ENCODE results near the gene FAM3C. TPM values are rescaled to one million over a fixed set of nuclear protein-coding genes. Genes with fewer than 3 reads are reported as not detected.
A peak's percentile ranks its signal among the peaks of the same experiment; 100 is the strongest.

FAM3C gene
- total RNA-seq, 1 experiment from 2014 or later, result 322 TPM

GRCh38 chr7:121352323-121352722 is 43.8 kb downstream of the FAM3C start:
- CTCF ChIA-PET, result interaction anchor here (1.0 to 2.1 kb wide), 3 partner anchors 15 to 195 kb away, joined by 3 to 9 read pairs (median 3); no protein-coding TSS in a partner anchor

GRCh38 chr7:121351682-121352081 is 44.4 kb downstream of the FAM3C start:
- CTCF ChIA-PET, result interaction anchor here (1.0 to 2.1 kb wide), 4 partner anchors 9 to 196 kb away, joined by 3 to 9 read pairs (median 4); no protein-coding TSS in a partner anchor
- no peak for DNase-seq (ENCODE audit: low read depth, low spot score)

More at GRCh38 chr7:121352323-121352722, 43.8 kb downstream of the FAM3C start:
- no peaks in the 10 kb centered on the region for H3K27me3 ChIP-seq (ENCODE audit: insufficient read depth, low read length)
- H3K4me3 ChIP-seq (replicated peaks in 1 of 2; ENCODE audit: low read depth in 1 of 2, low read length in 2 of 2), result no peak overlapping the region
- peaks cover 0 to 13% of the 10 kb centered on the region in 2 experiments; a peak in 1 of 4 replicates for H3K4me1 ChIP-seq (ENCODE audit: control insufficient read depth in 1 of 2, insufficient read depth in 2 of 2, low read length in 2 of 2)
- no peak for TF ChIP-seq ELF1 (IDR thresholded peaks at IDR 0.05; ENCODE audit: borderline replicate concordance, low read depth)
- TF ChIP-seq POLR2AphosphoS5 (IDR thresholded peaks at IDR 0.05; ENCODE audit: low read depth, low read length), result peak; percentile 36; the same call in 1 of the 2 replicates
- POLR2A ChIA-PET, result no interaction called here
- no peaks in the 10 kb centered on the region for H3K9me2 ChIP-seq (ENCODE audit: insufficient read depth)
- H3K4me2 ChIP-seq (ENCODE audit: low read length), result no peak overlapping the region
- H3K36me3 ChIP-seq (ENCODE audit: control insufficient read depth in 1 of 2, insufficient read depth in 2 of 2, low read length in 2 of 2), result peaks cover 27 to 67% of the 10 kb centered on the region in 2 experiments
- intact Hi-C loops (cut with micrococcal nuclease), result loop anchor here (5.0 kb wide), 1 partner anchor 195 kb away; no protein-coding TSS in a partner anchor
- RAD21 ChIA-PET (ENCODE audit: low non-redundant PET in 1 of 2, low total read pairs in 2 of 2, uncharacterized antibody in 2 of 2, unreplicated experiment in 2 of 2), result no interaction called here
- ATAC-seq (peak; percentile 16; the same call in 1 of the 2 replicates), DNase-seq (ENCODE audit: low read depth, low spot score) (no peak)
- H3K9me3 ChIP-seq (ENCODE audit: control insufficient read depth in 1 of 2, insufficient read depth in 1 of 2, low read depth in 1 of 2, low read length in 2 of 2), result no peaks in the 10 kb centered on the region
- no TSS peak for BruUV-seq (replicated peaks)
- peaks cover 65% of the 10 kb centered on the region for H3K79me2 ChIP-seq (ENCODE audit: insufficient read depth, low read length)
- no peak overlapping the region for H2AFZ ChIP-seq (ENCODE audit: low read depth, low read length, poor library complexity, severe bottlenecking)
- 0 out of 2 replicates have a peak overlapping the region, but pooled peaks have one; percentile 0 for H3K27ac ChIP-seq (ENCODE audit: low read depth, low read length)
- peaks cover 6% of the 10 kb centered on the region; the same call in 1 of the 2 replicates for H4K20me1 ChIP-seq (ENCODE audit: insufficient read depth)
- H3K9ac ChIP-seq (ENCODE audit: low read length), result no peak overlapping the region

More at GRCh38 chr7:121351682-121352081, 44.4 kb downstream of the FAM3C start:
- Histone ChIP-seq H3K9ac (ENCODE audit: low read length) (no peak overlapping the region), H3K9me2 (ENCODE audit: insufficient read depth) (no peaks in the 10 kb centered on the region), H3K4me3 (replicated peaks in 1 of 2; ENCODE audit: low read depth in 1 of 2, low read length in 2 of 2) (no peak overlapping the region), H3K36me3 (ENCODE audit: control insufficient read depth in 1 of 2, insufficient read depth in 2 of 2, low read length in 2 of 2) (peaks cover 26 to 63% of the 10 kb centered on the region in 2 experiments), H3K4me1 (ENCODE audit: control insufficient read depth in 1 of 2, insufficient read depth in 2 of 2, low read length in 2 of 2) (peaks cover 0 to 19% of the 10 kb centered on the region in 2 experiments; a peak in 2 of 4 replicates), H3K27me3 (ENCODE audit: insufficient read depth, low read length) (no peaks in the 10 kb centered on the region), H3K27ac (ENCODE audit: low read depth, low read length) (0 out of 2 replicates have a peak overlapping the region, but pooled peaks have one; percentile 0), H2AFZ (ENCODE audit: low read depth, low read length, poor library complexity, severe bottlenecking) (no peak overlapping the region), H3K4me2 (ENCODE audit: low read length) (no peak overlapping the region), H3K79me2 (ENCODE audit: insufficient read depth, low read length) (peaks cover 58% of the 10 kb centered on the region), H3K9me3 (ENCODE audit: control insufficient read depth in 1 of 2, insufficient read depth in 1 of 2, low read depth in 1 of 2, low read length in 2 of 2) (no peaks in the 10 kb centered on the region), H4K20me1 (ENCODE audit: insufficient read depth) (peaks cover 6% of the 10 kb centered on the region; the same call in 1 of the 2 replicates)
- ChIA-PET RAD21 (ENCODE audit: low non-redundant PET in 1 of 2, low total read pairs in 2 of 2, uncharacterized antibody in 2 of 2, unreplicated experiment in 2 of 2) (no interaction called here), POLR2A (no interaction called here)
- 0 out of 2 replicates have a peak, but pooled peaks have one; percentile 30 for ATAC-seq
- TF ChIP-seq FOSL1 (IDR thresholded peaks at IDR 0.05; ENCODE audit: low read depth), result no peak
- no peak for TF ChIP-seq MAX (IDR thresholded peaks at IDR 0.05)
- TF ChIP-seq CTCF (IDR thresholded peaks at IDR 0.05 in 2 of 3, conservative IDR thresholded peaks at IDR 0.05 in 1 of 3; ENCODE audit: borderline replicate concordance in 1 of 3, insufficient read depth in 1 of 3, low read depth in 2 of 3, low read length in 2 of 3), result peak in 2 of 3 experiments; percentile 32 to 43; a peak in 3 of 6 replicates
- TF ChIP-seq RAD21 (IDR thresholded peaks at IDR 0.05; ENCODE audit: low read depth), result no peak
- intact Hi-C loops (cut with micrococcal nuclease), result loop anchor here (5.0 kb wide), 1 partner anchor 196 kb away; no protein-coding TSS in a partner anchor
- no TSS peak for BruUV-seq (replicated peaks)
